Stimulated activated memory B cell treated with anti-CD40 and anti-IgM and Interleukin-4, amounts not matched to agents 10 μg/mL and 1 μg/mL and 100 μg/mL, for 72 hours (primary cell): Measurements from ENCODE around the gene GGN.

Source experiments
- ATAC-seq: fragments of 150-1000 bp; cut with Tn5 transposase; 2 replicates; pipeline ENCODE4 v1.10.0; 2021
- H3K27ac Mint-ChIP-seq: one replicate; pipeline ENCODE4 v1.8.0; 2022; ENCODE audit warnings: mild to moderate bottlenecking, mixed read lengths
- H3K27me3 Mint-ChIP-seq: one replicate; pipeline ENCODE4 v1.8.0; 2022; ENCODE audit warnings: mixed read lengths
- H3K36me3 Mint-ChIP-seq: one replicate; pipeline ENCODE4 v1.8.0; 2022; ENCODE audit warnings: mixed read lengths
- H3K4me1 Mint-ChIP-seq: one replicate; pipeline ENCODE4 v1.8.0; 2022; ENCODE audit warnings: mixed read lengths
- H3K4me3 Mint-ChIP-seq: one replicate; pipeline ENCODE4 v1.8.0; 2022; ENCODE audit warnings: mild to moderate bottlenecking, moderate library complexity, mixed read lengths
- H3K9me3 Mint-ChIP-seq: one replicate; pipeline ENCODE4 v1.8.0; 2022; ENCODE audit warnings: mixed read lengths

The GGN gene

GRCh38 chr19:38385057-38385803, 2.6 kb downstream of the GGN start:
- H3K36me3 Mint-ChIP-seq, result peaks cover 53% of the 10 kb centered on the region
- H3K9me3 Mint-ChIP-seq, result no peaks in the 10 kb centered on the region
- peaks cover 24% of the 10 kb centered on the region for H3K4me1 Mint-ChIP-seq
- ATAC-seq, result no peak
- no peak overlapping the region for H3K4me3 Mint-ChIP-seq
- H3K27ac Mint-ChIP-seq, result no peak overlapping the region
- peaks cover 50% of the 10 kb centered on the region for H3K27me3 Mint-ChIP-seq

DNA sequence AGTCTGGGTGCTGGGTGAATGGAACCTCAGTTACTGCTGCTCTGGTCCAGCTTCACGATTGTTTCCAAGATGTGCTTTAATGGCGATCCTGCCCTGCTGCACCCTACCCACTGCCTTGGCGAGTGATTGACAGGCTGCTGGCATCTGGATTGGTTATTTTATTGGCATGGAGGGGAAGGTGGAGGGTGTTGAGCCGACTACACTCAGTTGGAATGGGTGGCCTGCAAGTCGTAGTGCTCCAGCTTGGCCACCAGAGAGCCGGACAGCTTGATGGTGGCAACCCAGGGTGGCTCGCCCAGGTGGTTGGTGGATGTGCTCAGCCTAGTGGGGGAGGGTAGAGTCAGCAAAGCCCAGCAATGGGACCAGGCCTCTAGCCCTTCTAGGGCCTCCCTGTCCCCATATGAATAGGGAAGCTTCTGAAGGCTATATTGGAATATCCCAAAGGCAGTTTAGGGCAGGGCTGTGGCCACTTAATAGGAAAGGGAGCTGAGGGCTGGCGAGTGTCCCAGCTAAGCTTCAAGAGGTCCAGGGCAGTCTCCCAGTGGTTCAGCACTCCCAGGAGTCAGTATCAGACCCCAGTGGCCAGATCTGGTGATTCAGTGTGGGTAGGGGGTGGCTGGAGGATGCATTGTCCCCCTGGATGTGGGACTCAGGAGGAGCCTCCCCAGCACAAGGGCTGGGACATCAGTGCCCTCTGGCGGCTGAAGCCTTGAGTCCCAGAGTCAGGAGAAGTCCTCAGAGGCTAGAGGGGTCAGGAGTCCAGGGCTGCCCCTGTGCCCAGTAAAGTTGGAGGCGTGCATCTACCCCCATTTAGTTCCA, 3.4 kb downstream of the GGN start:
- Mint-ChIP-seq H3K4me3 (no peak overlapping the region), H3K9me3 (no peaks in the 10 kb centered on the region), H3K27me3 (peaks cover 42% of the 10 kb centered on the region), H3K36me3 (peaks cover 61% of the 10 kb centered on the region), H3K4me1 (peaks cover 24% of the 10 kb centered on the region), H3K27ac (no peak overlapping the region)
- ATAC-seq, result no peak

GRCh38 chr19:38383743-38384142, 4.1 kb downstream of the GGN start:
- H3K36me3 Mint-ChIP-seq, result peaks cover 67% of the 10 kb centered on the region

DNA sequence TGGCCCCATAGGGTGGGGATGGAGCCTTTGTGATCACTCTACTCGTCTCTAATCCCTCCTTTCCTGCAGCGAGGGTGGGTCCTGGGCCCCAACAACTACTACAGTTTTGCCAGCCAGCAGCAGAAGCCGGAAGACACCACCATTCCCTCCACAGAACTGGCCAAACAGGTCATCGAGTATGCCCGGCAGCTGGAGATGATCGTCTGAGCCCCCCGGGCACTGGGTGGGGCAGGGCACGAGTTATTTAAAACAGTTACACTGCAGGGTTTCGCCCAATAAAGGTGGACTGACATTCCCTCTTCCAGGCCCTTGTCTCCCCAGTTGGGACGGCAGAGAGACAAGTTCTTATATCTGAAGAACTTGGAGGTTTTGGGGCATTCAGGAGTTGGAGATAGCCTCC, 4.7 kb downstream of the GGN start:
- Mint-ChIP-seq H3K27ac (no peak overlapping the region), H3K36me3 (peaks cover 67% of the 10 kb centered on the region)
- no peak for ATAC-seq

More at GRCh38 chr19:38383743-38384142, 4.1 kb downstream of the GGN start:
- H3K4me1 Mint-ChIP-seq, result peaks cover 24% of the 10 kb centered on the region
- no peak for ATAC-seq
- H3K9me3 Mint-ChIP-seq, result no peaks in the 10 kb centered on the region
- H3K4me3 Mint-ChIP-seq, result no peak overlapping the region
- no peak overlapping the region for H3K27ac Mint-ChIP-seq
- peaks cover 40% of the 10 kb centered on the region for H3K27me3 Mint-ChIP-seq

GRCh38 chr19:38381138-38381537, 6.7 kb downstream of the GGN start:
- Mint-ChIP-seq H3K4me3 (no peak overlapping the region), H3K9me3 (no peaks in the 10 kb centered on the region), H3K36me3 (peaks cover 76% of the 10 kb centered on the region), H3K4me1 (peaks cover 18% of the 10 kb centered on the region), H3K27me3 (peaks cover 24% of the 10 kb centered on the region), H3K27ac (no peak overlapping the region)
- ATAC-seq, result no peak

More for the DNA sequence above, 4.7 kb downstream of the GGN start:
- no peaks in the 10 kb centered on the region for H3K9me3 Mint-ChIP-seq
- peaks cover 37% of the 10 kb centered on the region for H3K27me3 Mint-ChIP-seq
- H3K4me3 Mint-ChIP-seq, result no peak overlapping the region
- peaks cover 22% of the 10 kb centered on the region for H3K4me1 Mint-ChIP-seq

- Mint-ChIP-seq H3K4me1 (peaks cover 25% of the 10 kb centered on the region), H3K9me3 (no peaks in the 10 kb centered on the region), H3K4me3 (no peak overlapping the region), H3K27ac (no peak overlapping the region), H3K36me3 (peaks cover 70% of the 10 kb centered on the region), H3K27me3 (peaks cover 12% of the 10 kb centered on the region)
- ATAC-seq, result no peak
Observed at GRCh38 chr19:38378866-38379265, 9.0 kb downstream of the GGN start.

DNA sequence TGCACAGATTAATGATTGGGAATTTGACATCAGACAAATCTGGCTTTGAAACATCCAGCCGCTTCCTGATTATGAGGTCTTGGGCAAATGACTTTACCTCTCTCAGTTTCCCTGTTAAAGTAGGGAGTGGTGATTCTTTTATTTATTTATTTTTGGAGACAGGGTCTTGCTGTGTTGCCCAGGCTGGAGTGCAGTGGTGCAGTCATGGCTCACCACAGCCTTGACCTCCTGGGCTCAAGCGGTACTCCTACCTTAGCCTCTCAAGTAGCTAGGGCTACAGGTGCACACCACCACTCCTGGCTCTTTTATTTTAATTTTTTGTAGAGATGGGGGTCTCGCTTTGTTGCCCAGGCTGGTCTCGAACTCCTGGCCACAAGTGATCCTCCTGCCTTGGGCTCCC, 10.8 kb downstream of the GGN start:
- no peaks in the 10 kb centered on the region for H3K27me3 Mint-ChIP-seq

DNA sequence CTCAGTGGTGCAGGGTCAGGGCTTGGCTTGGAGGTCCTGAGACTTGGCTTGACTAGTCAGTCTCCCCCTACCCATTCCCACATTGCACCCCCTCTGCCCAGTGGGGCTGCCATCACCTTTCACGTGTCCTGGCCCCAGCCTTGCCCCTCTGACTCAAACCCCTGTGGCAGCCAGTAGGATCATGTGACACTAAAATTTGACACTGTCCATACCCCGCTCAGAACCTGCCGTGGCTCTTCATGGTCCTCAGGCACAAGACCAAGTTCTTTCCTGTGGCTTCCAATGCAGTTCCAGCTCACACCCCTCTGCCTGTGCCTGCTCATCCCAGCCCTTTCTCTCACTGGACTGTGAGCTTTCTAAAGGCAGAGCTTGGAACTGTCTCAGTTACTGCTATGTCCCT, 11.3 kb downstream of the GGN start:
- Mint-ChIP-seq H3K4me3 (peak overlapping the region; percentile 45), H3K4me1 (peaks cover 25% of the 10 kb centered on the region), H3K36me3 (peaks cover 47% of the 10 kb centered on the region), H3K27me3 (no peaks in the 10 kb centered on the region), H3K9me3 (no peaks in the 10 kb centered on the region), H3K27ac (no peak overlapping the region)
- no peak for ATAC-seq

More for the DNA sequence above, 10.8 kb downstream of the GGN start:
- H3K4me1 Mint-ChIP-seq, result peaks cover 25% of the 10 kb centered on the region
- no peak overlapping the region for H3K27ac Mint-ChIP-seq
- H3K36me3 Mint-ChIP-seq, result peaks cover 51% of the 10 kb centered on the region
- no peak for ATAC-seq
- H3K4me3 Mint-ChIP-seq, result no peak overlapping the region
- no peaks in the 10 kb centered on the region for H3K9me3 Mint-ChIP-seq

DNA sequence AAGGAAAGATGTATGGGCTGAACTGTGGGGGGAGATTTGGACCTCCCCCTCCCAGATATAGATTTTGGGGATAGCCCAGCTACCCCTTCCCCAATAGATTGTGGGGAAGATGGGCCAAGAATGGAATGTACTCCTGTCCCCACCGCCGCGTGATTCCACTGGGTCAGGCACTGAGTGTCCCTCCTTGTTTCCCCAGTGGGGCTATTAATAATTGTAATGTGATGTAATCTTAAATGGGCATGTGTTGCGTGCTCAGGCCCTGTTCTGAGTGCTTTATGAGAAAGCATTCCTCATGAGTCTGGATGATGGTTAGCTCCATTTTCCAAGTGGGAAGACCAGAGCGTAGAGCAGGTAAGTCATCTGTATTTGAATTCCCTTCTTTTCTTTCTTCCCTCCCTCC, 12.1 kb downstream of the GGN start:
- Mint-ChIP-seq H3K4me1 (peaks cover 25% of the 10 kb centered on the region), H3K27ac (peak overlapping the region; percentile 96)
- ATAC-seq, result no peak

DNA sequence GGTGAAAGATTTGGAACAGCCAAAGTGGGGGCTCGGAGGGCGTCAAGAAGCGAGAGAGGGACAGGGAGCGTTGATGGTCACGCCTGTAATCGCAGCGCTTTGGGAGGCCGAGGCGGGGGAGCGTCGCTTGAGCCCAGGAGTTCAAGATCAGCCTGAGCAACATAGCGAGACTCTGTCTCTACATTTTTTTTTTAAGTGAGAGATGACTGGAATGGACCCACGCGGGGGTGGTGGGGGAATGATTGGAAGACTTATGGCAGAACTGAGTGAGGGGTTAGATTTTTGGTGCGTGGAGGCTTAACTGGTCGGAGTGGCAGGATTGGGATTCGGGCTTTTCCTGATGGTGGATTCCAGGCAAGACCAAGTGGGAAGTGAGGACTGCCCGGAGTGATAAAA, 12.7 kb downstream of the GGN start:
- peak overlapping the region; percentile 96 for H3K27ac Mint-ChIP-seq
- no peak for ATAC-seq
- peaks cover 32% of the 10 kb centered on the region for H3K36me3 Mint-ChIP-seq
- peak overlapping the region; percentile 94 for H3K4me3 Mint-ChIP-seq
- H3K27me3 Mint-ChIP-seq, result no peaks in the 10 kb centered on the region
- H3K9me3 Mint-ChIP-seq, result no peaks in the 10 kb centered on the region
- peaks cover 25% of the 10 kb centered on the region for H3K4me1 Mint-ChIP-seq

More for the DNA sequence above, 12.1 kb downstream of the GGN start:
- no peaks in the 10 kb centered on the region for H3K9me3 Mint-ChIP-seq
- H3K27me3 Mint-ChIP-seq, result no peaks in the 10 kb centered on the region
- peaks cover 38% of the 10 kb centered on the region for H3K36me3 Mint-ChIP-seq
- H3K4me3 Mint-ChIP-seq, result peak overlapping the region; percentile 94

GRCh38 chr19:38374332-38375097, 13.3 kb downstream of the GGN start, which contains the start of gene PSMD8:
PSMD8 (plus strand) TSS chr19:38374571; CDS start chr19:38374602, 31 bp downstream.
- H3K4me1 Mint-ChIP-seq, result peaks cover 25% of the 10 kb centered on the region
- peak within 1 kb of the TSS; percentile 96 for H3K27ac Mint-ChIP-seq
- ATAC-seq, result peak; percentile 100
- peak within 1 kb of the TSS; percentile 94 for H3K4me3 Mint-ChIP-seq
- H3K9me3 Mint-ChIP-seq, result no peaks in the 10 kb centered on the region
- peaks cover 26% of the 10 kb centered on the region for H3K36me3 Mint-ChIP-seq
- no peaks in the 10 kb centered on the region for H3K27me3 Mint-ChIP-seq

GRCh38 chr19:38373907-38374331, 13.9 kb downstream of the GGN start:
- H3K4me1 Mint-ChIP-seq, result peaks cover 25% of the 10 kb centered on the region
- ATAC-seq, result no peak
- peak overlapping the region; percentile 96 for H3K27ac Mint-ChIP-seq
- H3K36me3 Mint-ChIP-seq, result peaks cover 20% of the 10 kb centered on the region
- no peaks in the 10 kb centered on the region for H3K27me3 Mint-ChIP-seq
- H3K4me3 Mint-ChIP-seq, result peak overlapping the region; percentile 94
- H3K9me3 Mint-ChIP-seq, result no peaks in the 10 kb centered on the region

DNA sequence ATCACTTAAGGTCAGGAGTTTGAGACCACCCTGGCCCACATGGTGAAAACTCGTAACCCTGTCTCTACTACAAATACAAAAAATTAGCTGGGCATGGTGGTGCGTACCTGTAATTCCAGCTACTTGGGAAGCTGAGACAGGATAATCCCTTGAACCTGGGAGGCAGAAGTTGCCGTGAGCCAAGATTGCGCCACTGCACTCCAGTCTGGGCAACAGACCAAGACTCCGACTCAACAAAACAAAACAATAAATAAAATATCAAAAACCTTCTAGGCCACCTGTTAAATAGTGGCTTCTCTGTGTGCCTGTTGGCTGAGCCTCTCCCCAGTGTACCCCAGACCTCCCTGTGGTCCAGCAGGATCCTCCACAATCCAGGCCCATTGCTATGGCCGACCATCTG, 16.8 kb downstream of the GGN start:
- H3K27me3 Mint-ChIP-seq, result peaks cover 25% of the 10 kb centered on the region
- H3K36me3 Mint-ChIP-seq, result peaks cover 10% of the 10 kb centered on the region
- no peak for ATAC-seq
- H3K27ac Mint-ChIP-seq, result no peak overlapping the region
- H3K9me3 Mint-ChIP-seq, result no peaks in the 10 kb centered on the region
- H3K4me3 Mint-ChIP-seq, result no peak overlapping the region
- peaks cover 15% of the 10 kb centered on the region for H3K4me1 Mint-ChIP-seq

GRCh38 chr19:38370299-38370698, 17.5 kb downstream of the GGN start:
- Mint-ChIP-seq H3K27me3 (peaks cover 27% of the 10 kb centered on the region), H3K4me3 (no peak overlapping the region), H3K4me1 (peaks cover 8% of the 10 kb centered on the region), H3K9me3 (no peaks in the 10 kb centered on the region), H3K27ac (no peak overlapping the region), H3K36me3 (peaks cover 7% of the 10 kb centered on the region)
- ATAC-seq, result no peak

DNA sequence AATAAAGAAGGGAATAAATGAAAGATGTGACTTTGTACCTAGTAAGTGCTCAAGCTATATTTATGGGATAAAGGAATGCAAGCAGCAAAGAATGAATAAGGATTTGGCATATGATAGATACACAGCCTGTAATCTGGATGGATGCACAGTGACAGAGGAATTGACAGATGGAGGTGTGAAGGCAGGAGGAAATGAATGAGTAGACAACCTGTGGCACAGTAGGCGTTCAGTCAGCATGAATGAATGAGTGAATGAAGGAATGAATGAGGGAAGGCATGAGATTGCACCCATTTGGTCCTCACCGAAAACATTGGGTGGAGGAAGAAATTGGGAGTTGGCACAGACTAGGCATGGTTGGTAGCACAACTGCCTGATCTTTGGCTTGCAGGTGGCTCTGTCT, 18.2 kb downstream of the GGN start:
- no peak overlapping the region for H3K4me3 Mint-ChIP-seq
- H3K27ac Mint-ChIP-seq, result no peak overlapping the region
- no peak for ATAC-seq
- no peaks in the 10 kb centered on the region for H3K9me3 Mint-ChIP-seq
- peaks cover under 1% of the 10 kb centered on the region for H3K36me3 Mint-ChIP-seq
- peaks cover under 1% of the 10 kb centered on the region for H3K4me1 Mint-ChIP-seq
- peaks cover 27% of the 10 kb centered on the region for H3K27me3 Mint-ChIP-seq
